Measurements from ENCODE around the gene CACNA2D2.

DNA sequence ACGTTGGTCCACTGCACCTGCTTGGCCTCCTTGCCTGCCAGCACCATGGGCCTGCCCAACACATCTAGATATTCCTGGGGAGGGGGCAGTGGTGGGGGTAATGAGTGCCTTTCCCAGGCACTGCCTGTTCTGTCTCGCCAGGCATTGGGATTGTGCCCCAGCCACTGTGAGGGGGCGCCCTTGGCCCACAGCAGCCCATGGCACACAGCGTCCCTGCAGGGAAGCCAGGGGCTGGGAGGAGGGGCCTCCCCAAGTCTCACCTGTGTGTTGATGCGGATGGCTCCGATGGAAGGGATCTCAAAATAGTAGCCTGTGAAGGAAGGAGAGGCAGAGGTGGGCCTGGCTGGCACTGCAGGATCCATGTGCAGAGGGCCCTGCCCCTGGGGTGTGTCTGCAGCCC, 125.4 kb downstream of the CACNA2D2 start:
- TF ChIP-seq, protein P1, sequence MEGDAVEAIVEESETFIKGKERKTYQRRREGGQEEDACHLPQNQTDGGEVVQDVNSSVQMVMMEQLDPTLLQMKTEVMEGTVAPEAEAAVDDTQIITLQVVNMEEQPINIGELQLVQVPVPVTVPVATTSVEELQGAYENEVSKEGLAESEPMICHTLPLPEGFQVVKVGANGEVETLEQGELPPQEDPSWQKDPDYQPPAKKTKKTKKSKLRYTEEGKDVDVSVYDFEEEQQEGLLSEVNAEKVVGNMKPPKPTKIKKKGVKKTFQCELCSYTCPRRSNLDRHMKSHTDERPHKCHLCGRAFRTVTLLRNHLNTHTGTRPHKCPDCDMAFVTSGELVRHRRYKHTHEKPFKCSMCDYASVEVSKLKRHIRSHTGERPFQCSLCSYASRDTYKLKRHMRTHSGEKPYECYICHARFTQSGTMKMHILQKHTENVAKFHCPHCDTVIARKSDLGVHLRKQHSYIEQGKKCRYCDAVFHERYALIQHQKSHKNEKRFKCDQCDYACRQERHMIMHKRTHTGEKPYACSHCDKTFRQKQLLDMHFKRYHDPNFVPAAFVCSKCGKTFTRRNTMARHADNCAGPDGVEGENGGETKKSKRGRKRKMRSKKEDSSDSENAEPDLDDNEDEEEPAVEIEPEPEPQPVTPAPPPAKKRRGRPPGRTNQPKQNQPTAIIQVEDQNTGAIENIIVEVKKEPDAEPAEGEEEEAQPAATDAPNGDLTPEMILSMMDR (conservative IDR thresholded peaks at IDR 0.05 in 1 of 2, IDR thresholded peaks at IDR 0.05 in 1 of 2; ENCODE audit: low read depth in 1 of 2, low read length in 2 of 2) = no peak
- TF ChIP-seq EZH2 (IDR thresholded peaks at IDR 0.05; ENCODE audit: low read length, missing control alignments) = no peak

Data from fibroblast of lung (primary cell).